Glutamatergic neuron (in vitro differentiated cells): ENCODE data around the gene PHC3. TPM values are rescaled to one million over a fixed set of nuclear protein-coding genes. Genes with fewer than 3 reads are reported as not detected.

Experiments used
- DNase-seq: peaks from one replicate; pipeline ENCODE4 v3.0.0; 2022
- H3K27ac Mint-ChIP-seq: one replicate; pipeline ENCODE4 v1.8.0; 2020; ENCODE audit warnings: mild to moderate bottlenecking, mixed read lengths, inconsistent platforms; ENCODE audit not compliant: unreplicated experiment
- H3K27me3 Mint-ChIP-seq: one replicate; pipeline ENCODE4 v1.8.0; 2020; ENCODE audit warnings: mild to moderate bottlenecking, moderate library complexity, mixed read lengths, inconsistent platforms; ENCODE audit not compliant: unreplicated experiment
- H3K36me3 Mint-ChIP-seq: one replicate; pipeline ENCODE4 v1.8.0; 2020; ENCODE audit warnings: mild to moderate bottlenecking, mixed read lengths, inconsistent platforms; ENCODE audit not compliant: unreplicated experiment
- H3K4me1 Mint-ChIP-seq: one replicate; pipeline ENCODE4 v1.8.0; 2020; ENCODE audit warnings: mild to moderate bottlenecking, low read depth, mixed read lengths, inconsistent platforms; ENCODE audit not compliant: unreplicated experiment
- H3K4me3 Mint-ChIP-seq: one replicate; pipeline ENCODE4 v1.8.0; 2020; ENCODE audit warnings: mild to moderate bottlenecking, mixed read lengths, inconsistent platforms; ENCODE audit not compliant: unreplicated experiment
- H3K9me3 Mint-ChIP-seq: one replicate; pipeline ENCODE4 v1.8.0; 2020; ENCODE audit warnings: mild to moderate bottlenecking, moderate library complexity, mixed read lengths, inconsistent platforms; ENCODE audit not compliant: unreplicated experiment
- total RNA-seq: library from RNA; stranded (reverse); fragmentation: NEBNext Ultra II Directional; extraction: Animal tissue kit (Norgen Biotek cat#: 25700); gene quantifications from one replicate; pipeline ENCODE4 v1.2.1, GENCODE V29; 2021; ENCODE audit not compliant: unreplicated experiment
- TF ChIP-seq, protein P1 (sequence below): fragments of 200-600 bp; sonication (generic); IDR thresholded peaks from one replicate; pipeline ENCODE4 v1.5.0; 2021; ENCODE audit not compliant: partially characterized antibody, unreplicated experiment

Gene PHC3
- total RNA-seq, 1 donor from 2014 or later = 31.9 TPM

DNA sequence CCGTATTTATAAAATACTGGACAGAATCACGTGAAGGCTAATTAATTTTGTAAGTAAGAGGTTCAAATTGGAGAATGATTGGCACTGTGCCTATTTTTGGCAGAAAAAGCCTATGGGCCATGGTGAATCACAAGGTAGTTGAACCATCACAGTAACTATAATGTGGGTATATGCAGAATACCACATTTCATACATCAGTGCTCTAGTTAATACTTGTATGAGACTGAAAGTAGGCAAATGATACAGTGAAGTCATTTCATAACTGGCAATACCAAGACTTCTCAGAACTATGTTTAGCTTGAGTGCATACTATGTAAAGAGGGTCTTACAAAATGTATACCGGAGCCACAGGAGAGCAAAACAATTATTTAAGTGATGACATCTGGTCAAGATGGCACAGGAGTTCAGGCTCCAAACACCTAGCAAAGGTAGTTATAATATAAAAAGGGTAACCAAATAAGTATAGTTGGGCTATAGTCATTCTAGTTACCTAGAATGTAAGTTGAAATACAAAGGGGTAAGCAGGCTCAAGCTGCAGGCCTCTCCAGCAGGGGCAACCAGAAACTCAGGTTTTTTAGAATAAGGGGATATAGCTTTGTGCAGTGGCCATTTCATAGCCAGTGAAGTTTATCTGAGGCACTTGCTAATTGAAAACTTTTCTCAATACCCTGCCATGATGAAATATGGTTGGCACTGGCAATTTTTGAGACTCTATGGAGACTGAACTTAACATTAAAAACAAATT, 124.7 kb downstream of the PHC3 start:
- TF ChIP-seq, protein P1, sequence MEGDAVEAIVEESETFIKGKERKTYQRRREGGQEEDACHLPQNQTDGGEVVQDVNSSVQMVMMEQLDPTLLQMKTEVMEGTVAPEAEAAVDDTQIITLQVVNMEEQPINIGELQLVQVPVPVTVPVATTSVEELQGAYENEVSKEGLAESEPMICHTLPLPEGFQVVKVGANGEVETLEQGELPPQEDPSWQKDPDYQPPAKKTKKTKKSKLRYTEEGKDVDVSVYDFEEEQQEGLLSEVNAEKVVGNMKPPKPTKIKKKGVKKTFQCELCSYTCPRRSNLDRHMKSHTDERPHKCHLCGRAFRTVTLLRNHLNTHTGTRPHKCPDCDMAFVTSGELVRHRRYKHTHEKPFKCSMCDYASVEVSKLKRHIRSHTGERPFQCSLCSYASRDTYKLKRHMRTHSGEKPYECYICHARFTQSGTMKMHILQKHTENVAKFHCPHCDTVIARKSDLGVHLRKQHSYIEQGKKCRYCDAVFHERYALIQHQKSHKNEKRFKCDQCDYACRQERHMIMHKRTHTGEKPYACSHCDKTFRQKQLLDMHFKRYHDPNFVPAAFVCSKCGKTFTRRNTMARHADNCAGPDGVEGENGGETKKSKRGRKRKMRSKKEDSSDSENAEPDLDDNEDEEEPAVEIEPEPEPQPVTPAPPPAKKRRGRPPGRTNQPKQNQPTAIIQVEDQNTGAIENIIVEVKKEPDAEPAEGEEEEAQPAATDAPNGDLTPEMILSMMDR = no peak
- no peak overlapping the region for H3K4me3 Mint-ChIP-seq
- DNase-seq = no peak
- no peaks in the 10 kb centered on the region for H3K9me3 Mint-ChIP-seq
- H3K27ac Mint-ChIP-seq = no peak overlapping the region
- no peaks in the 10 kb centered on the region for H3K36me3 Mint-ChIP-seq
- no peaks in the 10 kb centered on the region for H3K4me1 Mint-ChIP-seq
- no peaks in the 10 kb centered on the region for H3K27me3 Mint-ChIP-seq

DNA sequence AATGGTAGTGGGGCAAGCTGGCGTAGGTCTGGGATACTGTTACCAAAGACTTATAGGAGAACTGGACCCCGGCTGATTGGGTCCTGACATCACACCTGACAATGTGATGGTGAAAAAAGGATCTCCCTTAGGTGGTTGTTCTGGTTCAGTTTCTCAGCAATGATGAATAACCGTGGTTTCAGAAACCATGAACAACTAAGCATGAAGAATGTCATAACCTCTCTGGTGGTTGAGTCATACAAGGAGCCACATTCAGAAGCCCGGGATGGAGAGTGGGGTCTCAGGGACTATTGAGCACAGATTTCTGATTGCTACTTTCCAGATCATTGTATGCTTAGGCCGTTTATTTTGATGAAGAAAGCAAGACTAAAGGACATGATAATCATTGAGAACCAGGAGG, 126.3 kb downstream of the PHC3 start:
- H3K27me3 Mint-ChIP-seq = no peaks in the 10 kb centered on the region
- no peaks in the 10 kb centered on the region for H3K9me3 Mint-ChIP-seq
- H3K27ac Mint-ChIP-seq = no peak overlapping the region
- TF ChIP-seq, protein P1 = no peak
- no peaks in the 10 kb centered on the region for H3K36me3 Mint-ChIP-seq
- no peaks in the 10 kb centered on the region for H3K4me1 Mint-ChIP-seq
- DNase-seq = no peak
- no peak overlapping the region for H3K4me3 Mint-ChIP-seq

DNA sequence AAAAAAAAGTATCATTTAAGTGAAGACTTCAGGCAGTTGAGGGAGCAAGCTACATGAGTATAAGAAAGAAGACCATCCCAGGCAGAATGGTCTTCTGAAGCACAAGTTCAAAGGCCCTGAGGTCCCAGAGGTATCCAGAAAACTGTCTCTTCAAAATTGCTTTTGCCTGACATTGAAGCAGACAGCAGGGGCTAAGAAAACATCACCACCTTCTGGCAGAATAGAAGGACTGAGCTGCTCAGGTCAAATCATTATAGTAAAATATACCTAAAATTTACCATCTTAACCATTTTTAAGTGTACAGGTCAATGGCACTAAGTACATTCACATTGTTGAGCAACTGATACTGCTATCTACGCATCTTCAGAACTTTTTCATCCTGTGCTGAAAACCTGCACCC, 127.3 kb downstream of the PHC3 start:
- DNase-seq = no peak
- TF ChIP-seq, protein P1 = no peak
- H3K4me1 Mint-ChIP-seq = no peaks in the 10 kb centered on the region
- H3K4me3 Mint-ChIP-seq = no peak overlapping the region
- H3K9me3 Mint-ChIP-seq = no peaks in the 10 kb centered on the region
- H3K27me3 Mint-ChIP-seq = no peaks in the 10 kb centered on the region
- no peak overlapping the region for H3K27ac Mint-ChIP-seq
- H3K36me3 Mint-ChIP-seq = no peaks in the 10 kb centered on the region

DNA sequence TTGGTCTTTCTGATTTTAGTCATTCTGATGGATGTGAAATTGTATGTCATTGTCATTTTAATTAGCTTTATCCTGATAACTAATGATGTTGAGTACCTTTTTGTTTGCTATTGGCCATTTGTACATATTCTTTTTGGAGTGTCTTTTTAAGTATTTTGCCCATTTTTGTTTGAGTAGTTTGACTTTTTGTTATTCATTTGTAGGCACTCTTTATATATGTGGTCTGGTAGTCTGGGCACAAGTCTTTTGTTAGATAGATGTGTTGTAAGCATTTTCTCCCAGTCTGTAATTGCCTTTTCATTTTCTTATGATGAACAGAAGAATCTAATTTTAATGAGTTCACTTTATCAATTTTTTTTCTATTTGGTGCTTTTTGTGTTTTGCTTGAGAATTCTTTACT, 129.1 kb downstream of the PHC3 start:
- H3K27me3 Mint-ChIP-seq = peaks cover 1% of the 10 kb centered on the region
- DNase-seq = no peak
- TF ChIP-seq, protein P1 = no peak
- H3K36me3 Mint-ChIP-seq = no peaks in the 10 kb centered on the region
- no peak overlapping the region for H3K4me3 Mint-ChIP-seq
- no peaks in the 10 kb centered on the region for H3K4me1 Mint-ChIP-seq
- H3K9me3 Mint-ChIP-seq = no peaks in the 10 kb centered on the region
- H3K27ac Mint-ChIP-seq = no peak overlapping the region

DNA sequence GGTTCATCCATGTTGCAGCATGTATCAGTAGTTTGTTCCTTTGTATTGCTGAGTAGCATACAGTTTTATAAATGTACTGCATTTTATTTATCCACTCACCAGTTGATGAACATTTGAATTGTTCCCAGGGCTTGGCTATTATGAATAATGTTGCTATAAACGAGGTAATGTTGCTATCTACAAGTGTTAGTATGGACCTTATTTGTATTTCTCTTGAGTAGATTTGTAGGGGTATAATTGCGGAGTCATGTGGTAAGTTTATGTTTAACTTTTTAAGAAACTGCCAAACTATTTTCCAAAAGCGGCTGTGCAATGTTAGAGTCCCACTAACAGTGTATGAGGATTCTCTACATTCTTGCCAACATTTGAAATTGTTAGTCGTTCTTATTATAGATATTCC, 130.8 kb downstream of the PHC3 start:
- H3K27me3 Mint-ChIP-seq = peaks cover 1% of the 10 kb centered on the region
- peaks cover 3% of the 10 kb centered on the region for H3K4me1 Mint-ChIP-seq
- H3K4me3 Mint-ChIP-seq = no peak overlapping the region

More for the DNA sequence above, 130.8 kb downstream of the PHC3 start:
- no peak overlapping the region for H3K27ac Mint-ChIP-seq
- no peaks in the 10 kb centered on the region for H3K36me3 Mint-ChIP-seq
- H3K9me3 Mint-ChIP-seq = no peaks in the 10 kb centered on the region
- TF ChIP-seq, protein P1 = no peak
- no peak for DNase-seq
